Epidermal melanocyte (primary cell): ENCODE measurements around the gene KRTAP5-9.
"Not testable (repeated sequence)": the region's sequence is repeated elsewhere in the genome, so short reads cannot be mapped to it uniquely, and the experiment has no call there.

Experiments used
- DNase-seq: peaks from one replicate; pipeline ENCODE4 v3.0.0; 2011; ENCODE audit warnings: low spot score; ENCODE audit not compliant: insufficient read length

KRTAP5-9 gene

GRCh38 chr11:71582969-71583368 lies 34.7 kb downstream of the KRTAP5-9 start:
- DNase-seq = not testable (repeated sequence)

DNA sequence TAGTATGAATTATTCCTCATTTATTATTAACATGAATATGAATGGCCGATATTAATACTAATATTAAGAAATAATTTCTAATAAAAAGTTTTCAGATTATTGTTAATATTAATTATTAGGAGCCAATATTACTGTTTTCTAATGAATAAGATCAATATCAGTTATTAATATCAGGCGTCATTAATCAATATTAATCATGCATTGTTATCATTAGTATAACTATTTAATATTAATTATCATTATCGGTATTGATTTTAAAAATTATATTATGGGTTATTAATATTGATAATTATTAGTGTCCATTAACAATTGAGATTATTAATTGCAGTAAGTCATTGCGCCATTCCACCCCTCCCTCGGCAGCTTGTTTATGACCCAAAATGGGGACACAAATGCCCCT lies 37.5 kb downstream of the KRTAP5-9 start:
- DNase-seq = not testable (repeated sequence)

DNA sequence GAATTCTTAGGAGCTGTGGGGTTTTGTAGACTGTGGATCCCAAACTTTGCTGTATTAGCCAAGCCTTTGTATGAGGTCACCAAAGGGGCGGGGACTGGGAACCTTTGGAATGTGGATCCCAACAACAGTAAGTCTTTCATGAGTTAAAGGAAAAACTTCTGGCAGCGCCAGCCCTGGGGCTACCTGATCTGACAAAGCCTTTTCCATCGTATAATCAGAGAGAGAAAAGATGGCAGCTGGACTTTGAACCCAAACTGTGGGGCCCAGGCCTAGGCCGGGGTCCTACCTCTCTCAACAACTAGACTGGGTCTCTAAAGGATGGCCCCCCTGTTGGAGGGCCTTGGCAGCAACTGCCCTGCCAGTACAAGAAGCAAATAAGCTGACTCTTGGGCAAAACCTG lies 40.1 kb downstream of the KRTAP5-9 start:
- DNase-seq = not testable (repeated sequence)

DNA sequence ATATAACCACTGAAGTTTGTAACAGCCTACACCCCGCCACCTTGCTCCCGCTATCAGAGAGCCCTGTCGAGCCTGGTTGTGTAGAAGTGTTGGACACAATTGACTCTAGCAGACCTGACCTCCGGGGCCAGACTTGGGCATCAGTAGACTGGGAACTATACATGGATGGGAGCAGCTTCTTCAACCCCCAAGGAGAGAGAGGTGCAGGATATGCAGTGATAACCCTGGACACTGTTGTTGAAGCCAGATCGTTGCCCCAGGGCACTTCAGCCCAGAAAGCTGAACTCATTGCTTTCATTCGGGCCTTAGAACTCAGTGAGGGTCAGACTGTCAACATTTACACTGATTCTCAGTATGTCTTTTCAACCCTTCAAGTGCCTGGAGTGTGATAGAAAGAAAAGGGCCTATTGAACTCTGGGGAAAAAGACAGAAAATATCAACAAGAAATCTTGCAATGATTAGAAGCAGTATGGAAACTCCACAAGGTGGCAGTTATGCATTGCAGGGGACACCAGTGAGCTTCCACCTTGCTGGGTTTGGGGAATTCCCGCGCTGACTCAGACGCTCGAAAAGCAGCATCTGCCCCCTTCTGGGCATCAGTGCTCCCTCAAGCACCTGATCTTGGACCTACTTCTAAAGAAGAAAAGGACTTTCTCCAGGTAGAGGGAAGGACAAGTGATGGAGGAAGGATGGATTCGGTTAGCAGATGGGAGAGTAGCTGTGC lies 40.8 kb downstream of the KRTAP5-9 start:
- not testable (repeated sequence) for DNase-seq

DNA sequence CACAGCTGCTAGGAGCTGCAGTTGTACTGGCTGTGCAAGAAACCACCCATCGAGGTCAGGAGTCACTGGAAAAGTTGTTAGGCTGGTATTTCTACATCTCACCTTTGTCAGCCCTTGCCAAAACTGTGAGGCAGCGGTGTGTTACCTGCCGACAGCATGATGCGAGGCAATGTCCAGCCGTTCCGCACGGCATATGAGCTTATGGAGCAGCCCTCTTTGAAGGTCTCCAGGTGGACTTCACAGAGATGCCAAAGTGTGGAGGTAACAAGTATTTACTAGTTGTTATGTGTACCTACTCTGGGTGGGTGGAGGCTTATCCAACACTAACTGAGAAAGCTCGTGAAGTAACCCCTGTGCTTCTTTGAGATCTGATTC lies 41.3 kb downstream of the KRTAP5-9 start:
- DNase-seq = not testable (repeated sequence)
